Measurements from ENCODE around the gene RTKN. TPM values are rescaled to one million over a fixed set of nuclear protein-coding genes. Genes with fewer than 3 reads are reported as not detected.
A peak's percentile ranks its signal among the peaks of the same experiment; 100 is the strongest.

RTKN gene
- total RNA-seq, 2 donors from 2014 or later = 51.4 to 89.9 TPM

- Histone ChIP-seq H3K36me3 (no peaks in the 10 kb centered on the region), H3K27me3 (no peaks in the 10 kb centered on the region), H3K4me1 (peaks cover 15% of the 10 kb centered on the region), H3K4me3 (peak overlapping the region; percentile 68), H3K9ac (ENCODE audit: low read depth in 2 of 2, low read length in 2 of 2) (peak overlapping the region; percentile 94 to 98), H3K27ac (peak overlapping the region; percentile 100), H3K9me3 (no peaks in the 10 kb centered on the region)
- TF ChIP-seq CTCF (IDR thresholded peaks at IDR 0.05) = no peak
- DNase-seq = peak; percentile 83
- intact Hi-C loops (cut with DNase I) = no loop called here
Measured at GRCh38 chr2:74457549-74458131, 15.9 kb upstream of the RTKN start.

GRCh38 chr2:74457129-74457548 is 15.4 kb upstream of the RTKN start:
- peak overlapping the region; percentile 94 to 98 for H3K9ac ChIP-seq (ENCODE audit: low read depth in 2 of 2, low read length in 2 of 2)
- no peak for TF ChIP-seq CTCF (IDR thresholded peaks at IDR 0.05)
- no peaks in the 10 kb centered on the region for H3K27me3 ChIP-seq
- H3K9me3 ChIP-seq = no peaks in the 10 kb centered on the region
- no peaks in the 10 kb centered on the region for H3K36me3 ChIP-seq
- peak overlapping the region; percentile 68 for H3K4me3 ChIP-seq
- intact Hi-C loops (cut with DNase I) = no loop called here
- peak; percentile 42 for DNase-seq
- H3K4me1 ChIP-seq = peaks cover 15% of the 10 kb centered on the region
- peak overlapping the region; percentile 100 for H3K27ac ChIP-seq

GRCh38 chr2:74454654-74455511 is 13.1 kb upstream of the RTKN start, which contains the start of gene INO80B:
INO80B (plus strand) TSS chr2:74455087; CDS start chr2:74455117, 30 bp downstream.
- Histone ChIP-seq H3K4me3 (peak within 1 kb of the TSS; percentile 50), H3K4me1 (peaks cover 15% of the 10 kb centered on the region), H3K9ac (ENCODE audit: low read depth in 2 of 2, low read length in 2 of 2) (peak within 1 kb of the TSS; percentile 17 to 75), H3K27ac (no peak within 1 kb of the TSS), H3K36me3 (no peaks in the 10 kb centered on the region), H3K9me3 (no peaks in the 10 kb centered on the region), H3K27me3 (no peaks in the 10 kb centered on the region)
- no peak for TF ChIP-seq CTCF (IDR thresholded peaks at IDR 0.05)
- intact Hi-C loops (cut with DNase I) = no loop called here
- DNase-seq = peak; percentile 98

GRCh38 chr2:74450570-74451190 is 8.9 kb upstream of the RTKN start:
- Histone ChIP-seq H3K4me3 (no peak overlapping the region), H3K27me3 (no peaks in the 10 kb centered on the region), H3K27ac (no peak overlapping the region), H3K9me3 (no peaks in the 10 kb centered on the region), H3K4me1 (peaks cover 8% of the 10 kb centered on the region), H3K9ac (ENCODE audit: low read depth in 2 of 2, low read length in 2 of 2) (no peak overlapping the region), H3K36me3 (no peaks in the 10 kb centered on the region)
- intact Hi-C loops (cut with DNase I) = no loop called here
- DNase-seq = no peak
- no peak for TF ChIP-seq CTCF (IDR thresholded peaks at IDR 0.05)

GRCh38 chr2:74448771-74449170 is 7.0 kb upstream of the RTKN start:
- TF ChIP-seq CTCF (IDR thresholded peaks at IDR 0.05) = no peak
- DNase-seq = no peak

More at GRCh38 chr2:74448771-74449170, 7.0 kb upstream of the RTKN start:
- Histone ChIP-seq H3K9me3 (no peaks in the 10 kb centered on the region), H3K4me1 (no peaks in the 10 kb centered on the region), H3K27ac (no peak overlapping the region), H3K9ac (ENCODE audit: low read depth in 2 of 2, low read length in 2 of 2) (no peak overlapping the region), H3K4me3 (no peak overlapping the region), H3K27me3 (no peaks in the 10 kb centered on the region), H3K36me3 (no peaks in the 10 kb centered on the region)
- intact Hi-C loops (cut with DNase I) = no loop called here

All from colonic mucosa (tissue), 4 donors.